ENCODE data around the gene EMX2. TPM values are rescaled to one million over a fixed set of nuclear protein-coding genes. Genes with fewer than 3 reads are reported as not detected.
A peak's percentile ranks its signal among the peaks of the same experiment; 100 is the strongest.

Gene EMX2
- total and polyA plus RNA-seq, 2 donors from 2014 or later: 44.9 to 82.8 TPM

GRCh38 chr10:117541405-117541908 is 1.1 kb upstream of the EMX2 start:
- Histone ChIP-seq H3K27me3 (ENCODE audit: control insufficient read depth, insufficient read depth, low read length) (peaks cover 18% of the 10 kb centered on the region), H3K4me3 (ENCODE audit: low read length in 3 of 3) (peak overlapping the region; percentile 70 to 97 (median 90)), H3K36me3 (ENCODE audit: control insufficient read depth in 2 of 3, insufficient read depth in 3 of 3, low read length in 3 of 3) (no peaks in the 10 kb centered on the region), H3K4me1 (ENCODE audit: control insufficient read depth in 2 of 3, insufficient read depth in 2 of 3, low read depth in 1 of 3, low read length in 3 of 3) (peaks cover 0 to 27% (median 25%) of the 10 kb centered on the region in 3 donors), H3K9ac (ENCODE audit: low read length in 3 of 3) (peak overlapping the region; percentile 57 to 94 (median 86)), H3K9me3 (ENCODE audit: control insufficient read depth in 2 of 3, insufficient read depth in 1 of 3, low read length in 3 of 3) (no peaks in the 10 kb centered on the region), H3K27ac (ENCODE audit: low read depth in 2 of 2, low read length in 2 of 2) (peak overlapping the region; percentile 95 to 97)
- intact Hi-C loops (cut with DNase I): no loop called here
- FAIRE-seq (peak; percentile 6), DNase-seq (peak; percentile 85 to 92 (median 90))
- no peak for TF ChIP-seq CTCF (IDR thresholded peaks at IDR 0.05; ENCODE audit: borderline replicate concordance, extremely low read depth, insufficient read depth)

GRCh38 chr10:117541909-117542705 is 439 bp upstream of the EMX2 start:
- peak overlapping the region; percentile 70 to 97 (median 90) for H3K4me3 ChIP-seq (ENCODE audit: low read length in 3 of 3)
- FAIRE-seq (peak; percentile 23), DNase-seq (peak; percentile 92 to 97 (median 93))
- no peaks in the 10 kb centered on the region for H3K36me3 ChIP-seq (ENCODE audit: control insufficient read depth in 2 of 3, insufficient read depth in 3 of 3, low read length in 3 of 3)
- H3K27ac ChIP-seq (ENCODE audit: low read depth in 2 of 2, low read length in 2 of 2): peak overlapping the region; percentile 95 to 97
- H3K27me3 ChIP-seq (ENCODE audit: control insufficient read depth, insufficient read depth, low read length): peaks cover 16% of the 10 kb centered on the region
- H3K9ac ChIP-seq (ENCODE audit: low read length in 3 of 3): peak overlapping the region; percentile 57 to 94 (median 86)
- no peak for TF ChIP-seq CTCF (IDR thresholded peaks at IDR 0.05; ENCODE audit: borderline replicate concordance, extremely low read depth, insufficient read depth)
- peaks cover 0 to 27% (median 25%) of the 10 kb centered on the region in 3 donors for H3K4me1 ChIP-seq (ENCODE audit: control insufficient read depth in 2 of 3, insufficient read depth in 2 of 3, low read depth in 1 of 3, low read length in 3 of 3)
- H3K9me3 ChIP-seq (ENCODE audit: control insufficient read depth in 2 of 3, insufficient read depth in 1 of 3, low read length in 3 of 3): no peaks in the 10 kb centered on the region
- intact Hi-C loops (cut with DNase I): no loop called here

- FAIRE-seq: no peak
- Histone ChIP-seq H3K27ac (ENCODE audit: low read depth in 2 of 2, low read length in 2 of 2) (peak overlapping the region; percentile 91 to 97), H3K9ac (ENCODE audit: low read length in 3 of 3) (peak overlapping the region; percentile 81 to 94 (median 94)), H3K27me3 (ENCODE audit: control insufficient read depth, insufficient read depth, low read length) (peaks cover 12% of the 10 kb centered on the region), H3K36me3 (ENCODE audit: control insufficient read depth in 2 of 3, insufficient read depth in 3 of 3, low read length in 3 of 3) (peaks cover 0 to 6% (median 0%) of the 10 kb centered on the region in 3 donors), H3K4me3 (ENCODE audit: low read length in 3 of 3) (peak overlapping the region; percentile 78 to 97 (median 90)), H3K9me3 (ENCODE audit: control insufficient read depth in 2 of 3, insufficient read depth in 1 of 3, low read length in 3 of 3) (no peaks in the 10 kb centered on the region), H3K4me1 (ENCODE audit: control insufficient read depth in 2 of 3, insufficient read depth in 2 of 3, low read depth in 1 of 3, low read length in 3 of 3) (peaks cover 0 to 20% (median 15%) of the 10 kb centered on the region in 3 donors)
- no peak for TF ChIP-seq CTCF (IDR thresholded peaks at IDR 0.05; ENCODE audit: borderline replicate concordance, extremely low read depth, insufficient read depth)
- intact Hi-C loops (cut with DNase I): no loop called here
- peak; percentile 51 to 81 (median 64) for DNase-seq
Observed at GRCh38 chr10:117543225-117544003, 868 bp downstream of the EMX2 start.
